A549 (cell line): ENCODE results near the gene SLC25A11.

Experiments used
- CHD2 ChIP-seq: fragments of 150-350 bp; IDR thresholded peaks from 2 replicates; pipeline ENCODE4 v1.6.1; 2014; ENCODE audit warnings: low read length; ENCODE audit not compliant: partially characterized antibody
- CTCF ChIP-seq: fragments of >200 bp; sonication (Bioruptor Twin); formaldehyde crosslinking; IDR thresholded peaks from 3 replicates; pipeline ENCODE4 v1.5.1; 2016
- FOSL2 ChIP-seq, 2 experiments: fragments of 450-650 bp in 1 of 2; fragments of >200 bp in 1 of 2; sonication (Bioruptor Twin) in 1 of 2; formaldehyde crosslinking; IDR thresholded peaks; 2 replicates each; pipeline versions ENCODE4 v1.5.0 to v1.6.1; 2016 to 2020; ENCODE audit warnings: mild to moderate bottlenecking in 1 of 2, moderate library complexity in 1 of 2
- REST ChIP-seq: fragments of 200-600 bp; sonication (generic); IDR thresholded peaks from 2 replicates; pipeline ENCODE4 v1.6.1; 2016; ENCODE audit warnings: antibody characterized with exemption, mild to moderate bottlenecking, moderate library complexity
- RFX5 ChIP-seq: fragments of 450-650 bp; IDR thresholded peaks from 2 replicates; pipeline ENCODE4 v1.7.1; 2014; ENCODE audit warnings: antibody characterized with exemption, mild to moderate bottlenecking, moderate library complexity

- TF ChIP-seq REST (no peak), CHD2 (no peak), FOSL2 (IDR thresholded peaks at IDR 0.05) (no peak), FOSL2 (CRISPR knock-in tag; IDR thresholded peaks at IDR 0.05) (no peak), CTCF (peak; percentile 90), RFX5 (no peak)
These were observed 36.6 kb downstream of the SLC25A11 start, which contains the start of gene CHRNE for GRCh38 chr17:4903051-4903818.
